Panc1 (cell line): ENCODE measurements around the gene LRRC45. TPM values are rescaled to one million over a fixed set of nuclear protein-coding genes. Genes with fewer than 3 reads are reported as not detected.

Experiments
- ATAC-seq: fragments of 200-7000 bp; cut with Tn5 transposase; 2 replicates; pipeline ENCODE4 v1.9.1; 2020; ENCODE audit warnings: mild to moderate bottlenecking, moderate library complexity
- BruUV-seq: library from RNA; stranded (reverse); fragments of 400-500 nt; replicated peaks from 2 replicates; lab custom pipeline; 2021; lab: Mats Ljungman, UMichigan
- CTCF ChIA-PET: fragments of 300-600 bp; sonication (Branson Sonifier 250); formaldehyde crosslinking; loops from one replicate; lab custom pipeline; 2022; ENCODE audit warnings: antibody characterized with exemption; lab: Charles Lee
- POLR2A ChIA-PET: fragments of 300-600 bp; sonication (Branson Sonifier 250); formaldehyde crosslinking; loops from one replicate; lab custom pipeline; 2022; ENCODE audit warnings: antibody characterized with exemption; lab: Charles Lee
- DNase-seq: peaks from one replicate; pipeline ENCODE4 v3.0.0-alpha.2; 2010; ENCODE audit warnings: low read depth, low spot score
- H3K27ac ChIP-seq: 2 replicates; pipeline ENCODE4 v1.5.1; 2011; ENCODE audit warnings: mild to moderate bottlenecking, low read length, inconsistent platforms
- H3K27me3 ChIP-seq: fragments of 200-500 bp; sonication (Bioruptor generic); 2 replicates; pipeline ENCODE4 v1.6.0; 2014; ENCODE audit warnings: low read length, inconsistent platforms; ENCODE audit not compliant: control insufficient read depth, insufficient read depth
- H3K36me3 ChIP-seq: fragments of 200-500 bp; sonication (Bioruptor generic); 2 replicates; pipeline ENCODE4 v1.5.1; 2014; ENCODE audit warnings: inconsistent platforms, mild to moderate bottlenecking, low read length, moderate library complexity; ENCODE audit not compliant: control insufficient read depth, insufficient read depth
- H3K4me1 ChIP-seq: 2 replicates; pipeline ENCODE4 v1.5.1; 2011; ENCODE audit warnings: inconsistent platforms, mild to moderate bottlenecking, low read length, moderate library complexity; ENCODE audit not compliant: control insufficient read depth, insufficient read depth
- H3K4me3 ChIP-seq, 2 experiments: 2 replicates each; pipeline ENCODE4 v1.5.1; 2011 to 2012; ENCODE audit warnings: low read depth in 2 of 2, low read length in 2 of 2, mild to moderate bottlenecking in 2 of 2, inconsistent platforms in 1 of 2, moderate library complexity in 1 of 2
- H3K9me3 ChIP-seq: fragments of 200-500 bp; sonication (Bioruptor generic); 2 replicates; pipeline ENCODE4 v1.5.1; 2014; ENCODE audit warnings: low read depth, mild to moderate bottlenecking, inconsistent platforms, low read length, moderate library complexity; ENCODE audit not compliant: control insufficient read depth, insufficient read depth
- CTCF ChIP-seq: fragments of 450-650 bp; IDR thresholded peaks from 2 replicates; pipeline ENCODE4 v1.5.1; 2017; ENCODE audit warnings: mild to moderate bottlenecking
- POLR2AphosphoS5 ChIP-seq: IDR thresholded peaks from 2 replicates; pipeline ENCODE4 v1.6.1; 2012; ENCODE audit warnings: mild to moderate bottlenecking, low read depth, low read length, moderate library complexity
- REST ChIP-seq, 2 experiments: IDR thresholded peaks; 2 replicates each; pipeline ENCODE4 v1.6.1; 2011 to 2012; ENCODE audit warnings: low read depth in 2 of 2, control low read depth in 1 of 2, low read length in 1 of 2, mild to moderate bottlenecking in 1 of 2, moderate library complexity in 1 of 2; ENCODE audit not compliant: insufficient read depth in 1 of 2
- SIN3A ChIP-seq: IDR thresholded peaks from 2 replicates; pipeline ENCODE4 v1.6.1; 2012; ENCODE audit warnings: low read depth, mild to moderate bottlenecking, low read length, moderate library complexity, borderline replicate concordance; ENCODE audit not compliant: insufficient read depth
- TCF7L2 ChIP-seq: IDR thresholded peaks from 2 replicates; pipeline ENCODE4 v1.6.1; 2011; ENCODE audit warnings: mild to moderate bottlenecking, low read depth, low read length, inconsistent platforms
- in situ Hi-C: cut with HindIII; loops from 2 replicates; pipeline ENCODE4 v1.10.0; 2016; ENCODE audit warnings: low sequenced_read_pairs, low pct_unique_long_range_greater_than_20kb
- intact Hi-C: fragments of 100-400 bp; cut with micrococcal nuclease; formaldehyde crosslinking; loops from one replicate; pipeline ENCODE4 v1.10.0; 2022; ENCODE audit not compliant: unreplicated experiment
- total RNA-seq: library from RNA; stranded (reverse); gene quantifications from one replicate; pipeline ENCODE4 v1.2.1, GENCODE V29; 2021; ENCODE audit not compliant: unreplicated experiment

The LRRC45 gene
- total RNA-seq, 1 experiment from 2014 or later, result 29.9 TPM

- peaks cover 5% of the 10 kb centered on the region; the same call in 1 of the 2 replicates for H3K9me3 ChIP-seq
- intact Hi-C loops (no loop called here), in situ Hi-C loops (no loop called here)
- H3K27me3 ChIP-seq, result no peaks in the 10 kb centered on the region
- peak overlapping the region; percentile 76 to 87 for H3K4me3 ChIP-seq
- ChIA-PET CTCF (no interaction called here), POLR2A (interaction anchor here (0.5 to 0.6 kb wide), 2 partner anchors 12 to 297 kb away, joined by 3 to 6 read pairs; partner anchors contain the start of gene CSNK1D)
- TF ChIP-seq SIN3A (no peak), REST (IDR thresholded peaks at IDR 0.05; ENCODE audit: insufficient read depth in 1 of 2, low read depth in 2 of 2, low read length in 1 of 2) (no peak), POLR2AphosphoS5 (no peak), CTCF (no peak), TCF7L2 (no peak)
- DNase-seq (no peak), ATAC-seq (peak; percentile 26)
- H3K4me1 ChIP-seq, result peaks cover 10% of the 10 kb centered on the region
- TSS peak; percentile 80 for BruUV-seq
- no peaks in the 10 kb centered on the region for H3K36me3 ChIP-seq
- peak overlapping the region; percentile 93 for H3K27ac ChIP-seq
These were observed 46.5 kb upstream of the LRRC45 start for GRCh38 chr17:81976332-81977210.

GRCh38 chr17:81977211-81977808 is 45.8 kb upstream of the LRRC45 start, which contains the start of gene ASPSCR1:
ASPSCR1 (plus strand) TSS chr17:81977629; CDS start chr17:81977647, 18 bp downstream.
- Histone ChIP-seq H3K27ac (peak within 1 kb of the TSS; percentile 93), H3K4me1 (peaks cover 10% of the 10 kb centered on the region), H3K4me3 (peak within 1 kb of the TSS; percentile 76 to 87), H3K36me3 (no peaks in the 10 kb centered on the region), H3K27me3 (no peaks in the 10 kb centered on the region), H3K9me3 (peaks cover 5% of the 10 kb centered on the region; the same call in 1 of the 2 replicates)
- peak; percentile 18 for DNase-seq
- TF ChIP-seq SIN3A (peak; percentile 91; the same call in 1 of the 2 replicates), TCF7L2 (peak; percentile 46; the same call in 1 of the 2 replicates), CTCF (no peak), POLR2AphosphoS5 (peak; percentile 92; the same call in 1 of the 2 replicates), REST (IDR thresholded peaks at IDR 0.05; ENCODE audit: insufficient read depth in 1 of 2, low read depth in 2 of 2, low read length in 1 of 2) (0 out of 4 replicates have a peak, but pooled peaks of 1 of the 2 experiments have one; percentile 29)
- ChIA-PET POLR2A (interaction anchor here (0.6 kb wide), 1 partner anchor 296 kb away, joined by 3 read pairs; the partner anchor contains the start of gene CSNK1D), CTCF (no interaction called here)
- intact Hi-C loops, result no loop called here
- in situ Hi-C loops, result no loop called here
- ATAC-seq, result peak; percentile 96
- BruUV-seq, result no TSS peak
